GM19452 (cell line): ENCODE measurements around the gene GGA3.

Source experiments
- ATAC-seq: cut with Tn5 transposase; IDR thresholded peaks from one replicate; pipeline ENCODE4 v1.9.1; 2021; ENCODE audit not compliant: unreplicated experiment

Gene GGA3

GRCh38 chr17:75249564-75249963, 11.8 kb downstream of the GGA3 start:
- no peak for ATAC-seq

- ATAC-seq = no peak
Measured at GRCh38 chr17:75246404-75246803, 15.0 kb downstream of the GGA3 start.

- ATAC-seq = no peak
Measured at GRCh38 chr17:75245011-75245410, 16.4 kb downstream of the GGA3 start.

- no peak for ATAC-seq
Measured at GRCh38 chr17:75244133-75244866, 17.1 kb downstream of the GGA3 start.

GRCh38 chr17:75242461-75243042, 18.9 kb downstream of the GGA3 start:
- ATAC-seq = no peak

GRCh38 chr17:75241996-75242460, 19.4 kb downstream of the GGA3 start:
- no peak for ATAC-seq

- ATAC-seq = no peak
Measured at GRCh38 chr17:75241502-75241901, 19.9 kb downstream of the GGA3 start.

- no peak for ATAC-seq
Measured at GRCh38 chr17:75241143-75241430, 20.3 kb downstream of the GGA3 start.

- no peak for ATAC-seq
Measured at GRCh38 chr17:75240394-75241142, 20.8 kb downstream of the GGA3 start.

- no peak for ATAC-seq
Measured at GRCh38 chr17:75239778-75240393, 21.5 kb downstream of the GGA3 start.

- ATAC-seq = no peak
Measured at GRCh38 chr17:75239214-75239613, 22.2 kb downstream of the GGA3 start.

- ATAC-seq = no peak
Measured at GRCh38 chr17:75238684-75239191, 22.7 kb downstream of the GGA3 start.

GRCh38 chr17:75238020-75238580, 23.3 kb downstream of the GGA3 start:
- ATAC-seq = no peak

- ATAC-seq = no peak
Measured at GRCh38 chr17:75237100-75238014, 24.0 kb downstream of the GGA3 start.

- ATAC-seq = no peak
Measured at GRCh38 chr17:75232786-75233185, 28.6 kb downstream of the GGA3 start.

GRCh38 chr17:75231741-75232464, 29.5 kb downstream of the GGA3 start:
- no peak for ATAC-seq

GRCh38 chr17:75231071-75231470, 30.3 kb downstream of the GGA3 start:
- no peak for ATAC-seq

- ATAC-seq = no peak
Measured at GRCh38 chr17:75228847-75229246, 32.6 kb downstream of the GGA3 start.

GRCh38 chr17:75228305-75228704, 33.1 kb downstream of the GGA3 start:
- ATAC-seq = no peak

GRCh38 chr17:75227729-75228128, 33.7 kb downstream of the GGA3 start:
- no peak for ATAC-seq
